DMS114 treated with DMSO at 0.1 percent for 48 hours (cell line): ENCODE measurements around the gene BLOC1S4.
"Not testable (repeated sequence)": the region's sequence is repeated elsewhere in the genome, so short reads cannot be mapped to it uniquely, and the experiment has no call there.

Experiments
- DNase-seq: peaks from one replicate; lab custom pipeline; 2025; ENCODE audit not compliant: unreplicated experiment; lab: John Stamatoyannopoulos, UW

The BLOC1S4 gene

DNA sequence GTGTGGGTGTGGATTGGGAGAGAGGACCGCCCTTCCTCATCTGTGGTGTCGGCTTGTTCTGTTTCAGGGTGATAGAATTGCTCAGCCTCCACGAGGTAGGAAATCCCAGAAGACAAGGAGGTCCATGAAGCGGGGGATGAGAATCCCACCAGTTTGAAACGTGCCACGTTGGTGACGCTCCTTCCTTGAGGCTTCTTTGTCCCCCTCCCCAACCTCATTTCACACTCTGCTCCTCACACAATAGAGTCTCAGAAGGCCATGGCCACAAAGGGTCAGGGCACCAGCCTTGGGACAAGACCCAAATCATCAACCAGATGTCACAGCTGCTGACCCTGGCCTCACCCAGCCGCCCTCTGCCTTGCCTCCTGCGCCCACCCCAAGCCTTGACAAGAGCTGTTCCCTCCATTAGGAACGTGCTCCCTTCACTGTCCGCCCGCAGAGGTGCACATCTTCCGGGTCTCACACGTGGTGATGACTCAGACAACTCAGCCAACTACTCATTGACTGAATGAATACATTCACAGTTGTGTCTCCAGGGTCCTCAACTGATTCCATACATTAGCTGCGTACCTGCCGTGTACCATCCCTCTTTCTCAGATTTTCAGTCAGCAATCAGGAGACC, 18.3 kb downstream of the BLOC1S4 start:
- DNase-seq: no peak

DNA sequence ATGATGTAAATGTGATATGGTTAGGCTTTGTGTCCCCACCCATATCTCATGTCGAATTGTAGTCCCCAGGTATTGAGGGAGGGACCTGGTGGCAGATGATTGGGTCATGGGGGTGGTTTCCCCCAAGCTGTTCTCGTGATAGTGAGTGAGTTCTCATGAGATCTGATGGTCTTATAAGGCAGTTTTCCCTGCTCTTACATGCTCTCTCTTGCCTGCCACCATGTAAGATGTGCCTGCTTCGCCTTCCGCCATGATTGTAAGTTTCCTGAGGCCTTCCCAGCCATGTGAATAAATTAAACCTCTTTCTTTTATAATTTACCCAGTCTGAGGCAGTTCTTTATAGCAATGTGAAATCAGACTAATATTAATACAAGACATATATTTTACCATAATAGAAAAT, 23.9 kb downstream of the BLOC1S4 start:
- DNase-seq: no peak

DNA sequence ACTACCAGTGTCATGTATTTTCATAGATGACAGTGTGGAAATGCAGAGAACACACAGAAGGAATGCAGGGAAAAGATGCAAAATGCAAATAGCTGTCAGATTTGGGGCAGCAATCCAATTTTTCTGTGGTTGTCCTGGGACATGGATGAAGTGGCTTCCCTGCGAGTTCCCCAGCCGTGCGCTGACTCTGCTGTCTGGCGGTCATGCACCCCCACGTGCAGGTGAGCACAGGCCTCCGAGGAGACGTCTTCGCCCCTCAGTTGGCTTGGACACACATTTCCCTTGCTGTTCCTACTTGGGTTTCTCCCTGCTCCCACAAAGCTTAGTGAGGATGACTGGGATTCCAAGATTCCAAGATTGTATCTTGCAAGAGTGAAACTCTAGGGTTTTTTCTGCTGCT, 24.4 kb downstream of the BLOC1S4 start:
- DNase-seq: no peak

DNA sequence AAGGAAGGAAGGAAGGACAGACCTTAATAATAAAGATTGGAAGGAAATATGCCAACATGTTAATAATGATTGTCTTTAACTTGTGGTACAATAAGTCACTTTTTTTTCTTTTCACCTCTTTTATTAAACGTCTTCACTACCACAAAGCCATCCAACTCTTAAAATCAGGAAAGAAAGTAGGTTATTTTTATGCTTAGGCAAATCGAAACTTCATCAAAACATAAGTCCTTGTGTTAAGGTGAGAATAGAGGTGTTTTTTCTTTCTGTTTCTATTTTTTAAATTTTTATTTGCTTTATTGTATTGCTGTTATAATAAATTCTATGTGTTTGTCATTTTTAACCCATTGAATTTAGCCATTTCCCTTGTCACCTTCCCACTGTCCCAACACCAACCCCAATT, 26.5 kb downstream of the BLOC1S4 start:
- DNase-seq: no peak

DNA sequence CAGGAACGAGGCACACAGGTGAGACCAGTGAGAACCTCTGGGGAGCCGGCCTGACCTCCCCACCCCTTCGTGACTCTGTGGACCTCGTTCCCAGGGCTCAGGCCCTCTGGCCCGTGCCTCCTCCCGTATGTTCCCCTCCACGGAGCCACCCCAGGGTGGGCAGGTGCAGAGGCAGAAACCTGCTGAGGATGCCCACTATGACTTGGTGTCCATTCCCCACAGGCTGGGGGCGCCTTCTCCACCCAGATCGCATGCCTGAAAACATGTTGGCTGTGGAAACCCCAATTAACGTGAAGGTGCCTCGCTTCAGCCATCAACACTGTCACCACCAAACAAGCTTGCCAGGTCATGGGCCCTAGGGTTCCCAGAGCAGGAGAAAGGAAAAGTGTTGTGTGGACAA, 27.0 kb downstream of the BLOC1S4 start:
- no peak for DNase-seq

DNA sequence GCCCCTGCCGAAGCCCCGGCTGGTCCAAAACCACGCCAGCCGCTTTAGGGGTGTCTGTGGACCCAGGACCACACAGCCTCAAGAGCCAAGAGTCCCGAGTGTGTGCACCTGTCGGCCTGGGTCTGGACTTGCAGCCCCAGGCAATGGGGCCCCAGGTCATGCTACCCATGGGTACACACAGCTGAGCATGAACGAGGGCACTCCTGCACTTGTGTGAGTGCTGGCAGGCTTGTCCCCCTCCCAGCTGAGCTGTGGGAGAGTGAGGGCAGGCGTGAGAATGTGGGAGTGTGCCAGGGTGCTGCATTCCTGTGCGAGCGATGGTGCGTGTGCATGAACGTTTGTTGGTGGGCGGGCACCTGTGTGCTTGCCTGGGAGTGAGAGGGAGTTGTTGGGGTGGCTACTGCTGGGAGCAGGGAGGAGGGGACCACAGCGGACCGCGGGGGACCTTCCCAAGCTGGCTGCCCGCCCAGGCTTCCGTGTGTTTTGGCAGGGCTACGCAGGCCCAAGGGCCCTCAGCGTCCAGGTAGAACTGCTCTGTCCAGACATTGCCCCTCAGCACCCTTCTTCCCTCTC, 30.8 kb downstream of the BLOC1S4 start:
- DNase-seq: no peak

DNA sequence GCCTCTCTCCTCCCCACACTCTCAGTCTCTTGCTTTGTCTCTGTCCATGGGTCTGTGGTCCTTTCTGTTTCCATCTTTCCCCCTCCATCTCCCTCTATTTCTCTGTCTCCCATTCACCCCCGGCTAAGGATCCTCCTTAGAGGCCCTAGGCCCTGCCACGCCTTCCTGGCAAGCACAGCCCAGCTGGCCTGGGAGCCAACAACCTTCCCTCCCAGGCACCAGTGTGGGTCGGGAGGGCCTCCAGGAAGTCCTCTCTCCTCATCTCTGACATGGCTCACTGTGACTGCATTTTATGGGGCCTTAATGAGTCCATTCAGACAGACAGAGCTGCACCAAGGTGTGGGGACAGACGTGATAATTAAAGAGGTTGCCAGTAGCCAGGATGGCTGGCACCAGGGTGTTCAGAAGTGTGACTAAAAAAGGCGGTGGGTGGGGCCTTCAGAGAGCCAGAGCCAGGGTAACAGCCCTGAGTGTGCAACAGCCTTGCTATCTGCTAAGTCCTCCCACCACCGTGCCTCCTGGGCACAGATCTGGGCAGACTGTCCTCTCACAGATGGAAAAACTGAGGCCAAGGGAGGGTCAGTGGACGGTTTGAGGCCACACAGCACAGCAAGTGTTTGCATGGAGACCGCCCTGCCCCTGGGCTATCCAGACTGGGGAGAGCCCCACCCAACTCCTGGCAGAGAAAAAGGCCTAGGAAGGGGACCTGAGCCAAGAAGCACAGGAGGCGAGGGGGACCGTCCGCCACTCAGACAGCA, 31.5 kb downstream of the BLOC1S4 start:
- no peak for DNase-seq

DNA sequence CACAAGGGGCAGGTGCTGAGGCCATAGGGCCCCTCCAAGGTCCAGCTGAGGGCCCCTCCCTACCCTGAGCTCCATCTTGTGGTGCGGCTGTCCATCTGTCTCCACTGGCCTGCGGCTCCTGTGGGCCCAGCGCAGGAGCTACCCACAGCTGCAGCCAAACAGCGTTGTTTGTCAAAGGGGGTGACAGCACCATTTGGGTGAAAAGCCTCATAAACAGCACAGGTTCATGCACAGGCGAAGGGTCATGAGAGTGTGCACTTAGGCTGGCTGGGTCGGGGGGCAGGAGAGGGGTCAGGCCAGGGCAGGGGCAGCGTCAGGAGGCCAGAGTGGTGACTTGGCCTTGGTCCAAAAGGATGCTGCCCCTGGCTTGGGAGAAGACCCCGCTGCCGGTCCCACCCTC, 32.3 kb downstream of the BLOC1S4 start:
- DNase-seq: no peak

DNA sequence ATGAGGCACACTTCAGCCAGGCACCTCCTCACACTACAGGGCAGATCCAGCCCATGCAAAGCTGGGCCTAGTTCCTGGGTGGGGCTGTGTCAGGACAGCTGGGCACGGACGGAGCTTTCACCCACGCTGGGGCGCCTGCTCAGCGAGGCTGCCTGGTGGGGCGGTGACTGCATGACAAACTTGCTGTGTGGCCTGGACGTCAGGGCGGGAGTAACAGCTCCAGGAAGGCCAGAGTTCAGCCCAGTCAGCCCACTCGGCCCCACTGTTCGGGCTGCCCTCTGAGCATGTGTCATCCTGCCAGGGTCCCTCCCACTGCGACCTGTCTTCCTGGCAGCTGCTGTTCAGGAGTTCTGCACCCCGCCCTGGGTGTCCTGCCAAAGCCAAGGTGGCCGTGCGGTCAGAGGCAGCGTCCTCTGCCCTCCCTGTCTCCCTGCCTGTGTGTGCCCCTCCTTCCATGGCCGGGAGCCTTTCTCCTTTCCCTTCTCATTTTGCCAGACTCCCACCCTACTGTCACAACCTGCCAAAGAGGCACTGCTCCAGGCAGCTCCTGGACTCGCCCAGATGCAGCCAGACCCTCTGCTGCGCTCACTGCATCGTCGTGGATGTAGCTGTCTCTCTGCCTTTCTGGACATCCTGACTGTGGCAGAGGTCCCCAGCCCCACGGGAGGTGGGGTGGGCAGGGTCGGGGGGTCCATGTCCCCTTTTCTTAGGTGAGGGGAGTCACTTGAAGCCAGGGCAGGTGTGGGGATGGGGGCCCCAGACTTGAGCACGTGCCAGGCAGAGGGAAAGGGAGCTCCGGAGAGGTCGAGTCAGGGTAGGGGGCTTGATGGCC, 33.6 kb downstream of the BLOC1S4 start:
- DNase-seq: no peak

DNA sequence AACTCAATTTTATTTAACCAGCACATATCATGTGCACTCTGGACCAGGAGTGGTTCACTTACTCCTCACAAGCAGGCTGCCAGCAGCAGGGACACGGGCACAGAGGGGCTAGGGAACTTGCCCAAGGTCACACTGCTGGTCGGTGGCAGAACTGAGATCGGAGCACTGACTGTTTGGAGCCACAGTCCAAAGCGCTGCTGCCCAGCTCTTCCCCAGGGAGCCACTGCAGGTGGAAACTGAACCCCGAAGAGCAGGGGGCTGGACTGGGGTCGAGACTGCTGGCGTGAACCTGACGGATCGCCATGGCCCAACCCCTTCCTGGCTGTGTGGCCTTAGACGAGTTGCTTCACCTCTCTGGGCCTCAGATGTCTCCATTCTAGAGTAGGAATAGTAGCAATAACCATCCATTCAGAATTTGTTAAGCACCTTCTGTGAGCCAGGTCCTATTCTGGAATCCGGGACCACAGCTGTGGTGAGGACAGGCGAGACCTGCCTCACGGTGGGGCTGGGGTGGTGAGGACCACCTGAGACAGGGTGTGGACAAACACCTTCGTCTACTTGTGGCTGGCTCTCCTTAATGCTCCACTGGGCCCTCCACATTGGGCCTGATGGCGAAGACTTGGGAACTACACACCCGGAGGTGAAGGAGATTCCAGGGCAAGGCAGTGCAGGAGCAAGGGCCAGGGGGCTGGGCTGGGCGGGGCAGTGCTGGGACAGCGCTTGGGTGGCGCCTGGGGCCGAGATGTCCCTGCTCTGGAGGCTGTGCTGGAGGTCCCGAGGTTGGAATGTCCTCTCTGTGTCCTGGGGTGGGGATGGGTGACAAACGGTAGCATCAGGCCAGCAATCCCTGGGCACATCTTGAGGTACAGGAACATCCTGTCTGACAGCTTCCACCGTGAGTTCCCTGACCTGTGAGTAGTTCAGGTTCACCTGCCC, 34.6 kb downstream of the BLOC1S4 start:
- DNase-seq: no peak

DNA sequence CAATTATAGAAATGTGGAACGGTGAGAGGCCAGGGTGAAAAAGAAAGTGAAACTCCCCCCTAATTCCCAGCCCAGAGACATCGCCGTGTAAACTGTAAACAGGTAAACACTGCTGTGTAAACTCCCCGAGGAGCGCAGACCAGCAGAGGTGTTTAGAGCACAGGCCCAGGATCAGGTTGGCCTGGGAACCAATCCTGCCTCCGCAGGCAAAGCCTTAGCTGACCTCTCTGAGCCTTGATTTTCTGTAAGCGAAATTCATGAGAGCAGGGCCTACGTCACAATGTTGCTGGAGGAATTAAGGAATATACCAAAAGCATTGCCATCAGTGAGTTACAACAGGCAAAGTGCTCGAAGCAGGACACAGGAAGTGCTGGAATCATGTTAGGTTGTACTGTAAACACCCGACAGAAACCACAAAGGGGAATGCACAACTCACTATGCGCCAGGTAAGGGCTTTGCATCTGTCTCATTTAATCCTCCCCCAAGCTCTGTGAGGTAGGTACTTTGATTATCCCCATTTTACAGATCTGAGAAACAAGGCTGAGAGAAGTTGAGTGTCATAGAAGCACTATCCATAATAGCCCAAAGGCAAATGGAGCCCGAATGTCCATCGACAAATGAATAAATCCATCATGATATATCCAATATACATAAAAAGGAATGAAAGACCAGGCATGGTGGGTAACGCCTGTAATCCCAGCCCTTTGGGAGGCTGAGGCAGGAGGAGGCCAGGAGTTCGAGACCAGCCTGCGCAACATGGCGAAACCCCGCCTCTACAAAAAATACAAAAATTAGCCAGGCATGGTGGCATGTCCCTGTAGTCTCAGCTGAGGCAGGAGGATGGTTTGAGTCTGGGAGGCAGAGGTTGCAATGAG, 35.9 kb downstream of the BLOC1S4 start:
- DNase-seq: no peak

DNA sequence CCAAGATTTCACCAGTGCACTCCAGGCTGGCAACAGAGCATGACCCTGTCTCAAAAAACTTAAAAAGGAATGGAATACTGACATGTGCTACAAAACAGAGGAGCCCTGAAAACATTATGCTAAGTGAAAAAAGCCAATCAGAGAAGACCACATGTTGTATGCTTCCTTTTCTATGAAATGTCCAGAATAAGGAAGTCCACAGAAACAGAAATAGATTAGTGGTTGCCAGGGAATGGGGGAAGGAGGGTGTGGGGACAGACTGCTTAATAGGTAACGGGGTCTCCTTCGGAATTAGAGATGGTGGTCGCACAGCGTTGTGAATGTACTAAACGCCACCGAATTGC, 36.5 kb downstream of the BLOC1S4 start:
- no peak for DNase-seq

DNA sequence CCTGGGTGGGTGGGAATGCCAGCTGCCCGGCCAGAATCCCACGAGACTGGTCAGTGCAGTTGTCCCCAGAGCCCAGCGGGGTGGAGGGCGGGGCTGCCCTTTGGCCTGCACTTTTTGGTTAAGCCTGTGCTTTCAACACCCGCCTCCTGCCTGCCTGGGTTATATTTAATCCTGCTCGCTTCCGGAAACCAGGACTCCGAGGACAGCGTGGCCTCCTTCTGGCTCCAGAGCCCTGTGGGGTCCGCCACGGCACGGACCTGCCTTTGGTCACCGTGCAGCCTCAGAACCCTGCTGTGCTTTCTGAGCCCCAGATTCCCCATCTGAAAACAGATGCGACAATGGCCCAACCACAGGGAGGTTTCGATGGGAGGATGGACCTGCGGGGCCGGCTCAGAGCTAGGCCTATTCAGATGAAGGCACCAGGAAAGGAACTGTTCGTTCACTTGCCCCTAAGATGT, 37.2 kb downstream of the BLOC1S4 start:
- no peak for DNase-seq

DNA sequence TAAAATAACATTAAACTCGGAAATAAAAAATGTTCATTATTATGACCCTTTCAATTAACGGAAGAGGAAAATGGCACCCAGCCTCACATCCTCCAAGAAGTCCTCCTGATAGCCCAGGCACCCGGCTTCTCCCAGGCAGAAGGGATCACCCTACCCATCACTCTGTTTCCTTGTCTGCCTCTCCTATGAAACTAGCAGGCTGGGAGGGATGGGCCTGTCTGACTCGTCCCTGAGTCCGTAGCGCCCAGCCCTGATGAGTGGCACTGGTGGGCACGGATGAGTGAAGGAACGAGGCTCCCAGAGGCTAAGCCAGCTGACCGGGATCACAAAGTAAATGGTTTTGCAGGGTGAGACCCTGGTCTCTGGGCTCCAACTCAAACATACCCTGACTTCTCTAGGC, 37.9 kb downstream of the BLOC1S4 start:
- DNase-seq: no peak

DNA sequence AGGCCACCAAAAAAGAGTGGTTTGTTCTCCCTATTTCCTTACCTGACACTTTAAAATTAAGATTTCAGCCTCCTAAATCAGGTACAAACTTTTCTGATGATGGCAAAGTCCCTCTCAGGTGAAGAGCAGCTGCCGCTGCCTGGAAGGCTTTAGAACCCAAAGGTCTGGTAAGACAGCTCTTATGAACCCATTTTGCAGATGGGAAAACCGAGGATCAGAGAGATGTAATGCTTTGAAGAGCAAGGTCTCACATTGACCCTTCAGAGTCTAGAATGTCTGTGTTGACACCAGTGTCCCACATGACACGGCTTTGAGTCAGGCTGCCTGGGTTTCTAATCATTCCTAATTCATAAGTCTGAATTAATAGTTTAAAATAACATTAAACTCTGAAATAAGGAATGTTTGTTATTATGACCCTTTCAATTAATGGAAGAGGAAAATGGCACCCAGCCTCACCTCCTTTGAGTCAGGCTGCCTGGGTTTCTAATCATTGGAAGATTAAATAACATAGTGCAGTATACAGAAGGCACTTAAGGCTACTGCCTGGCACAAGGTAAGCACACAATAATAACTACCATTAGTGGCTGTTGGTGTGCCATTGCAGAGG, 38.6 kb downstream of the BLOC1S4 start:
- DNase-seq: no peak

DNA sequence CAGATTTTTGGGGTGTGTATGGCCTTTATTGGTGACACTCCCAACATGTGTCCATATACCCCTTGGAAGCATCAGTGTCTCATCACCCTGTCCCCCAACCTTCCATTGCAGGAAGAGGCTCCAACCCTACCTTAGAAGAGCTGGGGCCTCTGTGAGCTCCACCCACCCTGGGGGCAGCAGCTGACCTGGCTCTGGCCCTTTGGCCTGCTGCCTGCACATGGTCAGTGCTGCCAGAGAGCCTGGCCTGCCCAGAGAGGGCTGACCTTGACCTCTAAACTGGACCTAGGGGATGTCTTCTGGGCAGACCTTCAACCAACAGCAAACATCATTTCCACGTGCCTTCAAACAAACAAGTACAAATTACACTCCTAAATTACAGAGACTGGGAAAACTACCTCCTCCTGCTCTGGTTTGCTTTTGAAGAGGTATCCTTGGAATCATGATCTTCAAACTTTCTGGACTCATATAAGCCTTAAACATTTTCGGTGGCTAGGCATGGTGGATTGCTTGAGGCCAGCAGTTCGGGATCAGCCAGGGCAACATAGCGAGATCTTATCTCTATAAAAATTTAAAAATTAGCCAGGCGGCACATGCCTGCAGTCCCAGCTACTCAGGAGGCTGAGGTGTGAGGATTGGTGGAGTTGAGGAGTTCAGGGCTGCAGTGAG, 39.2 kb downstream of the BLOC1S4 start:
- DNase-seq: no peak

DNA sequence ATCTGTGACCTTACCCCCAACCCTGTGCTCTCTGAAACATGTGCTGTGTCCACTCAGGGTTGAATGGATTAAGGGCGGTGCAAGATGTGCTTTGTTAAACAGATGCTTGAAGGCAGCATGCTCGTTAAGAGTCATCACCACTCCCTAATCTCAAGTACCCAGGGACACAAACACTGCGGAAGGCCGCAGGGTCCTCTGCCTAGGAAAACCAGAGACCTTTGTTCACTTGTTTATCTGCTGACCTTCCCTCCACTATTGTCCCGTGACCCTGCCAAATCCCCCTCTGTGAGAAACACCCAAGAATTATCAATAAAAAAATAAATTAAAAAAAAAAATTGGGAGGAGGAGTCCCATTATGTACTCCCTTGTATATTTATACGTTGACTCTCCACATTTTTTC, 40.4 kb downstream of the BLOC1S4 start:
- not testable (repeated sequence) for DNase-seq

DNA sequence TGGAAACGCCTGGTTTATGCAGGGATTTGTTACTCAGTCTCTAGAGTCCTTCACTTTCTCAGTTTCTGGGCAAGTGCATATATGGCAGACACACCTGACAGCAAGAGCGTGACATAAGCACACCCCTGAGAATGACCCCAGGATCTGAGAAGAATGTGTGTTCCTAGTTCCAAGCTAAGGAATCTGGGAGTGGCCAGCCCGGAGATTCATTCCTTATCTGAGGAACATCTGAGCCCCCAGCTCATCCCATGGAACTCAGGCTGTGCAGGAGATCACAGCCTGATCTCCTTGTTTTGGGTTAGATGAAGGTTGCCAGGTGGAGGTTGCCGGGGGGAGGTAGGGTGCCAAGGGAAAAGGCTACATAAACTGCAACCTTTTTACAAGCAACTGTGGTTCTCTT, 42.8 kb downstream of the BLOC1S4 start:
- no peak for DNase-seq

DNA sequence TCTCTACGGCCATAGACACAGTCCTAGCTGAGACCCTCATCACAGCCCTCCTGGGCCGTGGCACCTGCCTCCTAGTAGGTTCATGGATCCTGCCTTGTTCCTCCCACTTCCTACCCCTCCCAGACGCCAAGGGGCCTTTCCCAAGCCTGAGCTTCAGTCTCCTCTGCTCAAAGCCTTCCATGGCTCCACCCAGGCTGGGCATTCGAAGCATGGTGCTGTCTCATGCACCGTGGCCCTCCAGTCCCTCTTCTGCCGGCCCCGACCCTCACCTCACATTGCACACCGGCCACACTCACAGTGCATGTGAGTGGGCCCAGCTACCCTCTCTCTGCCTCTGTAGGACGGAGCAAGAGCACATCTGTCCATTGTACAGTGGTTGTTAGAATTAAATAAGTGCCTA, 44.9 kb downstream of the BLOC1S4 start:
- no peak for DNase-seq
